ENCODE results near the gene ALOX5AP. TPM values are rescaled to one million over a fixed set of nuclear protein-coding genes. Genes with fewer than 3 reads are reported as not detected.

Gene ALOX5AP
- total RNA-seq, 1 experiment from 2014 or later = not detected

DNA sequence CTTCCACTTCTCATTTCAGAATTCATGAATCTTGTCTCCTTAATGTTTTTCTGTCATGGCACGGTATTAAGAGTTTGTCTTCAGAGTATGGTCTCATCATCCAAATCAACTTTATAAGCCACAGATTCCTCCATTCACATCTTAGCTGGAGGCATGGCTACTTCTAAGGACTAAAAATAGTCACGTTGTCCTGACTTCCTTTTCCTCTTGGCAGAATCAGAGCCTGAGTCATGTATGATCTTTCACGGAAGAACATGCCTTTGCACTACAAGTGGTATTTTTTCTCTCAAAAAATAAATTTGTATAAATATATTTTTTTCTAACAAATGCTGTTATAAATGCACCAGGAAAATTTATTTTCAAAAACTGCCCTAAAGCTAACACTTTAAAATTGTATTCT, 71.4 kb downstream of the ALOX5AP start:
- Mint-ChIP-seq H3K27me3 (ENCODE audit: low read depth) (peaks cover 12% of the 10 kb centered on the region; the same call in 1 of the 2 replicates), H3K36me3 (no peaks in the 10 kb centered on the region), H3K4me1 (peaks cover 3% of the 10 kb centered on the region; the same call in 1 of the 2 replicates), H3K27ac (no peak overlapping the region), H3K9me3 (no peaks in the 10 kb centered on the region; the same call in 1 of the 2 replicates), H3K4me3 (no peak overlapping the region)
- ChIA-PET CTCF (interaction anchor here (1.1 to 1.4 kb wide), 2 partner anchors 59 to 238 kb away, joined by 3 read pairs; no protein-coding TSS in a partner anchor), POLR2A (interaction anchor here (0.6 kb wide), 1 partner anchor 362 kb away, joined by 3 read pairs; no protein-coding TSS in a partner anchor)
- ATAC-seq (no peak), DNase-seq (ENCODE audit: low spot score) (no peak)
- TF ChIP-seq, protein P1, sequence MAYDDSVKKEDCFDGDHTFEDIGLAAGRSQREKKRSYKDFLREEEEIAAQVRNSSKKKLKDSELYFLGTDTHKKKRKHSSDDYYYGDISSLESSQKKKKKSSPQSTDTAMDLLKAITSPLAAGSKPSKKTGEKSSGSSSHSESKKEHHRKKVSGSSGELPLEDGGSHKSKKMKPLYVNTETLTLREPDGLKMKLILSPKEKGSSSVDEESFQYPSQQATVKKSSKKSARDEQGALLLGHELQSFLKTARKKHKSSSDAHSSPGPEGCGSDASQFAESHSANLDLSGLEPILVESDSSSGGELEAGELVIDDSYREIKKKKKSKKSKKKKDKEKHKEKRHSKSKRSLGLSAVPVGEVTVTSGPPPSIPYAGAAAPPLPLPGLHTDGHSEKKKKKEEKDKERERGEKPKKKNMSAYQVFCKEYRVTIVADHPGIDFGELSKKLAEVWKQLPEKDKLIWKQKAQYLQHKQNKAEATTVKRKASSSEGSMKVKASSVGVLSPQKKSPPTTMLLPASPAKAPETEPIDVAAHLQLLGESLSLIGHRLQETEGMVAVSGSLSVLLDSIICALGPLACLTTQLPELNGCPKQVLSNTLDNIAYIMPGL (CRISPR knock-in tag; IDR thresholded peaks at IDR 0.05) = no peak
- no peak for TF ChIP-seq ATF1 (CRISPR knock-in tag; IDR thresholded peaks at IDR 0.05)
- TF ChIP-seq RORB (CRISPR knock-in tag; IDR thresholded peaks at IDR 0.05) = no peak
- TF ChIP-seq, protein P2, sequence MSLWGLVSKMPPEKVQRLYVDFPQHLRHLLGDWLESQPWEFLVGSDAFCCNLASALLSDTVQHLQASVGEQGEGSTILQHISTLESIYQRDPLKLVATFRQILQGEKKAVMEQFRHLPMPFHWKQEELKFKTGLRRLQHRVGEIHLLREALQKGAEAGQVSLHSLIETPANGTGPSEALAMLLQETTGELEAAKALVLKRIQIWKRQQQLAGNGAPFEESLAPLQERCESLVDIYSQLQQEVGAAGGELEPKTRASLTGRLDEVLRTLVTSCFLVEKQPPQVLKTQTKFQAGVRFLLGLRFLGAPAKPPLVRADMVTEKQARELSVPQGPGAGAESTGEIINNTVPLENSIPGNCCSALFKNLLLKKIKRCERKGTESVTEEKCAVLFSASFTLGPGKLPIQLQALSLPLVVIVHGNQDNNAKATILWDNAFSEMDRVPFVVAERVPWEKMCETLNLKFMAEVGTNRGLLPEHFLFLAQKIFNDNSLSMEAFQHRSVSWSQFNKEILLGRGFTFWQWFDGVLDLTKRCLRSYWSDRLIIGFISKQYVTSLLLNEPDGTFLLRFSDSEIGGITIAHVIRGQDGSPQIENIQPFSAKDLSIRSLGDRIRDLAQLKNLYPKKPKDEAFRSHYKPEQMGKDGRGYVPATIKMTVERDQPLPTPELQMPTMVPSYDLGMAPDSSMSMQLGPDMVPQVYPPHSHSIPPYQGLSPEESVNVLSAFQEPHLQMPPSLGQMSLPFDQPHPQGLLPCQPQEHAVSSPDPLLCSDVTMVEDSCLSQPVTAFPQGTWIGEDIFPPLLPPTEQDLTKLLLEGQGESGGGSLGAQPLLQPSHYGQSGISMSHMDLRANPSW (CRISPR knock-in tag; conservative IDR thresholded peaks at IDR 0.05; ENCODE audit: low read depth) = no peak
- TF ChIP-seq, protein P3, sequence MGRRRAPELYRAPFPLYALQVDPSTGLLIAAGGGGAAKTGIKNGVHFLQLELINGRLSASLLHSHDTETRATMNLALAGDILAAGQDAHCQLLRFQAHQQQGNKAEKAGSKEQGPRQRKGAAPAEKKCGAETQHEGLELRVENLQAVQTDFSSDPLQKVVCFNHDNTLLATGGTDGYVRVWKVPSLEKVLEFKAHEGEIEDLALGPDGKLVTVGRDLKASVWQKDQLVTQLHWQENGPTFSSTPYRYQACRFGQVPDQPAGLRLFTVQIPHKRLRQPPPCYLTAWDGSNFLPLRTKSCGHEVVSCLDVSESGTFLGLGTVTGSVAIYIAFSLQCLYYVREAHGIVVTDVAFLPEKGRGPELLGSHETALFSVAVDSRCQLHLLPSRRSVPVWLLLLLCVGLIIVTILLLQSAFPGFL (CRISPR knock-in tag; IDR thresholded peaks at IDR 0.05; ENCODE audit: borderline replicate concordance) = no peak
- TF ChIP-seq MXD4 (CRISPR knock-in tag; IDR thresholded peaks at IDR 0.05; ENCODE audit: borderline replicate concordance) = no peak
- TF ChIP-seq, protein P4, sequence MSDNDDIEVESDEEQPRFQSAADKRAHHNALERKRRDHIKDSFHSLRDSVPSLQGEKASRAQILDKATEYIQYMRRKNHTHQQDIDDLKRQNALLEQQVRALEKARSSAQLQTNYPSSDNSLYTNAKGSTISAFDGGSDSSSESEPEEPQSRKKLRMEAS (CRISPR knock-in tag; IDR thresholded peaks at IDR 0.05) = no peak
- TF ChIP-seq, protein P5, sequence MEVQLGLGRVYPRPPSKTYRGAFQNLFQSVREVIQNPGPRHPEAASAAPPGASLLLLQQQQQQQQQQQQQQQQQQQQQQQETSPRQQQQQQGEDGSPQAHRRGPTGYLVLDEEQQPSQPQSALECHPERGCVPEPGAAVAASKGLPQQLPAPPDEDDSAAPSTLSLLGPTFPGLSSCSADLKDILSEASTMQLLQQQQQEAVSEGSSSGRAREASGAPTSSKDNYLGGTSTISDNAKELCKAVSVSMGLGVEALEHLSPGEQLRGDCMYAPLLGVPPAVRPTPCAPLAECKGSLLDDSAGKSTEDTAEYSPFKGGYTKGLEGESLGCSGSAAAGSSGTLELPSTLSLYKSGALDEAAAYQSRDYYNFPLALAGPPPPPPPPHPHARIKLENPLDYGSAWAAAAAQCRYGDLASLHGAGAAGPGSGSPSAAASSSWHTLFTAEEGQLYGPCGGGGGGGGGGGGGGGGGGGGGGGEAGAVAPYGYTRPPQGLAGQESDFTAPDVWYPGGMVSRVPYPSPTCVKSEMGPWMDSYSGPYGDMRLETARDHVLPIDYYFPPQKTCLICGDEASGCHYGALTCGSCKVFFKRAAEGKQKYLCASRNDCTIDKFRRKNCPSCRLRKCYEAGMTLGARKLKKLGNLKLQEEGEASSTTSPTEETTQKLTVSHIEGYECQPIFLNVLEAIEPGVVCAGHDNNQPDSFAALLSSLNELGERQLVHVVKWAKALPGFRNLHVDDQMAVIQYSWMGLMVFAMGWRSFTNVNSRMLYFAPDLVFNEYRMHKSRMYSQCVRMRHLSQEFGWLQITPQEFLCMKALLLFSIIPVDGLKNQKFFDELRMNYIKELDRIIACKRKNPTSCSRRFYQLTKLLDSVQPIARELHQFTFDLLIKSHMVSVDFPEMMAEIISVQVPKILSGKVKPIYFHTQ (CRISPR knock-in tag; IDR thresholded peaks at IDR 0.05) = no peak
- TF ChIP-seq, protein P6, sequence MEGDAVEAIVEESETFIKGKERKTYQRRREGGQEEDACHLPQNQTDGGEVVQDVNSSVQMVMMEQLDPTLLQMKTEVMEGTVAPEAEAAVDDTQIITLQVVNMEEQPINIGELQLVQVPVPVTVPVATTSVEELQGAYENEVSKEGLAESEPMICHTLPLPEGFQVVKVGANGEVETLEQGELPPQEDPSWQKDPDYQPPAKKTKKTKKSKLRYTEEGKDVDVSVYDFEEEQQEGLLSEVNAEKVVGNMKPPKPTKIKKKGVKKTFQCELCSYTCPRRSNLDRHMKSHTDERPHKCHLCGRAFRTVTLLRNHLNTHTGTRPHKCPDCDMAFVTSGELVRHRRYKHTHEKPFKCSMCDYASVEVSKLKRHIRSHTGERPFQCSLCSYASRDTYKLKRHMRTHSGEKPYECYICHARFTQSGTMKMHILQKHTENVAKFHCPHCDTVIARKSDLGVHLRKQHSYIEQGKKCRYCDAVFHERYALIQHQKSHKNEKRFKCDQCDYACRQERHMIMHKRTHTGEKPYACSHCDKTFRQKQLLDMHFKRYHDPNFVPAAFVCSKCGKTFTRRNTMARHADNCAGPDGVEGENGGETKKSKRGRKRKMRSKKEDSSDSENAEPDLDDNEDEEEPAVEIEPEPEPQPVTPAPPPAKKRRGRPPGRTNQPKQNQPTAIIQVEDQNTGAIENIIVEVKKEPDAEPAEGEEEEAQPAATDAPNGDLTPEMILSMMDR (IDR thresholded peaks at IDR 0.05) = no peak
- TF ChIP-seq, protein P7, sequence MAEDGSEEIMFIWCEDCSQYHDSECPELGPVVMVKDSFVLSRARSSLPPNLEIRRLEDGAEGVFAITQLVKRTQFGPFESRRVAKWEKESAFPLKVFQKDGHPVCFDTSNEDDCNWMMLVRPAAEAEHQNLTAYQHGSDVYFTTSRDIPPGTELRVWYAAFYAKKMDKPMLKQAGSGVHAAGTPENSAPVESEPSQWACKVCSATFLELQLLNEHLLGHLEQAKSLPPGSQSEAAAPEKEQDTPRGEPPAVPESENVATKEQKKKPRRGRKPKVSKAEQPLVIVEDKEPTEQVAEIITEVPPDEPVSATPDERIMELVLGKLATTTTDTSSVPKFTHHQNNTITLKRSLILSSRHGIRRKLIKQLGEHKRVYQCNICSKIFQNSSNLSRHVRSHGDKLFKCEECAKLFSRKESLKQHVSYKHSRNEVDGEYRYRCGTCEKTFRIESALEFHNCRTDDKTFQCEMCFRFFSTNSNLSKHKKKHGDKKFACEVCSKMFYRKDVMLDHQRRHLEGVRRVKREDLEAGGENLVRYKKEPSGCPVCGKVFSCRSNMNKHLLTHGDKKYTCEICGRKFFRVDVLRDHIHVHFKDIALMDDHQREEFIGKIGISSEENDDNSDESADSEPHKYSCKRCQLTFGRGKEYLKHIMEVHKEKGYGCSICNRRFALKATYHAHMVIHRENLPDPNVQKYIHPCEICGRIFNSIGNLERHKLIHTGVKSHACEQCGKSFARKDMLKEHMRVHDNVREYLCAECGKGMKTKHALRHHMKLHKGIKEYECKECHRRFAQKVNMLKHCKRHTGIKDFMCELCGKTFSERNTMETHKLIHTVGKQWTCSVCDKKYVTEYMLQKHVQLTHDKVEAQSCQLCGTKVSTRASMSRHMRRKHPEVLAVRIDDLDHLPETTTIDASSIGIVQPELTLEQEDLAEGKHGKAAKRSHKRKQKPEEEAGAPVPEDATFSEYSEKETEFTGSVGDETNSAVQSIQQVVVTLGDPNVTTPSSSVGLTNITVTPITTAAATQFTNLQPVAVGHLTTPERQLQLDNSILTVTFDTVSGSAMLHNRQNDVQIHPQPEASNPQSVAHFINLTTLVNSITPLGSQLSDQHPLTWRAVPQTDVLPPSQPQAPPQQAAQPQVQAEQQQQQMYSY (CRISPR knock-in tag; IDR thresholded peaks at IDR 0.05) = no peak
- TF ChIP-seq ZNF317 (CRISPR knock-in tag; IDR thresholded peaks at IDR 0.05; ENCODE audit: borderline replicate concordance, low read depth) = no peak
- no peak for TF ChIP-seq ESRRA (CRISPR knock-in tag; IDR thresholded peaks at IDR 0.05; ENCODE audit: borderline replicate concordance)
- TF ChIP-seq ZBTB21 (CRISPR knock-in tag; IDR thresholded peaks at IDR 0.05; ENCODE audit: borderline replicate concordance) = no peak
